GM21515 (cell line): ENCODE results near the gene SLC17A5.
A peak's percentile ranks its signal among the peaks of the same experiment; 100 is the strongest.
"Not testable (repeated sequence)": the region's sequence is repeated elsewhere in the genome, so short reads cannot be mapped to it uniquely, and the experiment has no call there.

ENCODE experiments used
- ATAC-seq: cut with Tn5 transposase; IDR thresholded peaks from one replicate; pipeline ENCODE4 v1.9.1; 2021; ENCODE audit not compliant: unreplicated experiment

Gene SLC17A5

DNA sequence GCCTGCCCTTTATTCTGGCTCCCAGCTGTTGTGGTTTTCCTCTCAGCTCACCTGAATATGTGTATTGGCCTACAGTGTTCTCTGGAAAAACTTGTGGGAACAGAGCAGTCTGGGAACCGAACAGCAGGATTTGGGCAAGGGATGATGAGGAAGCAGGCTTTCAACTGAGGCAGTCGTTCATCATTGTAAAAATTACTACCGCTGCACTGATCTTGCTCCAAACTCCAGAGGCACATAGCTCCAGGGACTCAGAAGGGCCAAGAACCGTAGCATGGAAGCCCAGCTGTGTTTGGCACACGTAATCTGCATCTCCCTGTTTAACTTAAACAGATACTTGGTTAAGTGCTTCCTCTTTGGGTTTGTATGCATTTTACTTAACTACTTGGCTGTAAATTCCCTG is 84.7 kb downstream of the SLC17A5 start:
- no peak for ATAC-seq

DNA sequence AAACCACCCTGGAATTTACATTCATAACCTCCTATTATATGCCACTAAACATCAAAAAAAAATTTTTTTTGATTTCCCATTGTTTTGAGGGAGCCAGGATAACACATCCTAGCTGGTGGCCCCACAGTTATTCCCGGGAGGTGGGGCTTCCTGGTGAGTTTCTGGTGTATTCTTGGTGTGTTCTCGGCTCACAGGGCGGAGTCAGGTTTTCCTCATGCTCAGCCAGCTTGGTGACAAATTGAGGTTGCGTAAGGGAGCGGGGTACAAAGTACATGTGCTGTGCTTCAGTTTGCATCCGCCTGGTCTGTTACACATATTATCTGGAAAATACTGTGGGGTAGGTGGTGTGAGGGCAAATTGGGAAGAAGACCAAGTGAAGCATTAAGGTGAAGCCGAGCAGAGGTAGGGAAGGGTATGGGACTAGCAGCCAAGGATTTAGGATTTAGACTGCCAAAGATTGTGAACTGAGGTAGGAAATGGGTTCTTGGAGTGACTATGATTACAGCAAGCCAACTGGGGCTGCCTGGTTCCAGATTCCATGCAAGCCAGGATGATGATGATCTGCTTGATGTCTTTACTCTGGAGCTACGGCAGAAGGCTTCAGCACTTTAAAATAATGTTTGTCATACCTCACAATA is 86.7 kb downstream of the SLC17A5 start:
- ATAC-seq = no peak

DNA sequence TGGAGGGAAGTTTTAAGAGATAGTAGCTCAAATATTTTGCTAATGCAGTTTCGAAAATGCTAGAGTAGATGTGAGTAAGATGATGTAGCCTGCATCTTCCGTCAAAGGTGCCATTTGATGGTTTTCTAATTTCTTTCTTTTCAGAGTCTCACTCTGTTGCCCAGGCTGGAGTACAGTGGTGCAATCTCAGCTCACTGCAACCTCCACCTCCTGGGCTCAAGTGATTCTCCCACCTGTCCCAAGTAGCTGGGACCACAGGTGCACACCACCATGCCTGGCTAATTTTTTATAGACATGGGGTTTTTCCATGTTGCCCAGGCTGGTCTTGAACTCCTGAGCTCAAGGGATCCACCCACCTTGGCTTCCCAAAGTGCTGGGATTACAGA is 87.3 kb downstream of the SLC17A5 start:
- ATAC-seq = not testable (repeated sequence)

DNA sequence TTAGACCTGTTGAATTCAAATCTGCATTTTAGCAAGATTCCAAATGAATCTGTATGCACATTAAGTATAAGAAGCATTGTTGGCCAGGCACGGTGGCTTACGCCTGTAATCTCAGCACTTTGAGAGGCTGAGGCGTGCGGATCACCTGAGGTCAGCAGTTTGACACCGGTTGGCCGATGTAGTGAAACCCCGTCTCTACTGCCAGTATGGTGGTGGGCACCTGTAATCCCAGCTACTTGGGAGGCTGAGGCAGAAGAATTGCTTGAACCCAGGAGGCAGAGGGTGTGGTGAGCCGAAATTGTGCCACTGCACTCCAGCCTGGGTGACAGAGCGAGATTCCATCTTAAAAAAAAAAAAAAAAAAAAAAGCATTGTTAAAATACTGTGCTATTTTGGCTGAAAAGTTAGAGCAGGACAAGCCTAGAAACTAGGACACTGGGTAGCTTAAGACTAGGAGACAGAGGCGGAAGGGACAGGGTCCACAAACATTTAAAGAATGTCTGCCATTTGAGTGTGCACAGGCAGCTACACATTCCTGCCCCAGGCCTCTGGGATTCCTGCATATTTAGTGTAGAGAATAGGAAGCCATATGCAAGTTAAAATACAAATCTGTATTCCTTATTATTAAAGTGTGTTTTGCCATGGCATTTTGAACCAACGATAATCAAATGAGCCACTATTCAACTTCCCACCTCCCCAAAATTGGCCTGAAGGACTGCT is 87.9 kb downstream of the SLC17A5 start:
- ATAC-seq = no peak

DNA sequence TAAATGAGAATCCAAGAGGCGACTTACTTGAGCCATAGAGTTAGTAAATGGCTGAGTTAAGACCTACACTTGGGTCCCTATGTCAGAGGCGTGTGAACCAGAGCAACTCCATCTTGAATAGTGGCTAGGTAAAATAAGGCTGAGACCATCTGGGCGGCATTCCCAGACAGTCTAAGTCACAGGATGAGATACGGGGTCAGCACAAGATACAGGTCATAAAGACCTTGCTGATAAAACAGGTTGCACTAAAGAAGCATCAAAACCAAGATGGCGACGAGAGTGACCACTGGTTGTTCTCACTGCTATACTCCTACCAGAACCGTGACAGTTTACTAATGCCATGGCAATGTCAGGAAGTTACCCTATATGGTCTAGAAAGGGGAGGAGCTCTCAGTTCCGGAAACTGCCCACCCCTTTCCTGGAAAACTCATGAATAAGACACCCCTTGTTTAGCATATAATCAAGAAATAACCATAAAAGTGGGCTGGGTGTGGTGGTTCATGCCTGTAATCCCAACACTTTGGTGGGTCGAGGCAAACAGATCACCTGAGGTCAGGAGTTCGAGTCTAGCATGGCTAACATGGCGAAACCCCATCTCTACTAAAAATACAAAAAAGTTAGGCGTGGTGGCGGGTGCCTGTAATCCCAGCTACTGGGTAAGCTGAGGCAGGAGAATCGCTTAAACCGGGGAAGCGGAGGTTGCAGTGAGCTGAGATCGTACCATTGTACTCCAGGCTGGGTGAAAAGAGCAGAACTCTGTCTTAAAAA is 89.0 kb downstream of the SLC17A5 start:
- no peak for ATAC-seq

DNA sequence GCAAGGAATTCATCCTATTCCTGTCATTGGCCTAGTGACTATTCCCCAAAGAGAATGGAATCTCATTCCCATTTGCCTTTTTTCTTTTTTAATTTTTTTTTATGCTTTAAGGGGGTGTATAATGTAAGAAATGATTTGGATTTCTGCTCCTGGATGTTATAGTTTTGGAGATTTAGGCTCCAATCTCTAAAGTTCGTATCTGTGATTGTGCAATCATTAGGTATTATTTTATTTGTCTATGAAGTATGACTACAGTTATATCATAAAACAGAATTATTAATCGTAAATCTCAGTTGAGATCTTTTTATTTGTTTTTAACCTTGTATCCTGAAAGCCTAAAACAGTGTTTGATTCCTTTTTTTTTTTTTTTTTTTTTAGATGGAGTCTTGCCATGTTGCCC is 91.2 kb downstream of the SLC17A5 start:
- no peak for ATAC-seq

DNA sequence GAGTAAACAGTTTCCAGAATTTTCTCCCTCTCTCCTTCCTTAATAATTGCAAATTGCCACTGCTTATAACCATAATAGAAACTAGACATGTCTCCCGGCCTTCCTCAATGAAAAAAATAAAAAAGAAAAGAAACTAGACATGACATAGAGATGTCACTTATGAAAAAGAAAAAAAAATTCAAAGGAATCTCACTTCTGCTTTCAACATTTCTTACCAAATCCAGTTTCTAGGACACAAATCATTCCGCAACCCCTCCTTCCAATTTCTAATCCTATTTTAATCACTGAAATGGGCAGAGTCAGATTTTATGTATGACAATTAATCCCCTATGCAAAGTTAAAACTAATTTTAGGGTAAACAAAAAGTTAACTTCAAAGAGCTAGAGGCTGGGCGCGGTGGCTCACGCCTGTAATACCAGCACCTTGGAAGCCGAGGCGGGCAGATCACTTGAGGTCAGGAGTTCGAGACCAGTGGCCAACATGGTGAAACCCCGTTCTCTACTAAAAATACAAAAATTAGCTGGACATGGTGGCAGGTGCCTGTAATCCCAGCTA is 92.9 kb downstream of the SLC17A5 start:
- peak; percentile 62 for ATAC-seq

DNA sequence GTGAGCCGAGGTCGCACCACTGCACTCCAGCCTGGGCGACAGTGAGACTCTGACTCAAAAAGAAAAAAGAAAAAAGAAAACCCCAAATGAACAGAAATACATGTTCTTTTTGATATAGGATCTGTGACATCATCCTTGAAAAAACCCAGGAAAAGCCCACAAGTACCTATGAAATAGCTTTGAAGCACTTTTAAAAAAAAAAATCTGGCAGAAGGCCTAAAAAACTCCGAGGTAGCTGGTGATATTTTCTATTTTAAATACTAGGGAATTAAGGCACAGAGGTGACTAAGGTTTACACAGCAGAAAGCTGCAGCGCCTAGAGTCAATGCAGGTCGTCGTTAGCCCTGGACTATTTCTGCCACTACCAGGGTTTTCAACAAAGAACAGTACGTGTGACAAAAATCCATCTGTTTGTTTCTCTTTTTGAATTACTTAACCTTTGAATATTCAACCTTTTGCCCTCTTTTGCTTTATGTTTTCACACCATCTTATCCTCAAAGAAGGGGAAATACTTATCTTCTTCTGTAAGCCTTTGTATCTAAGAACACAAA is 93.5 kb downstream of the SLC17A5 start:
- peak; percentile 31 for ATAC-seq

DNA sequence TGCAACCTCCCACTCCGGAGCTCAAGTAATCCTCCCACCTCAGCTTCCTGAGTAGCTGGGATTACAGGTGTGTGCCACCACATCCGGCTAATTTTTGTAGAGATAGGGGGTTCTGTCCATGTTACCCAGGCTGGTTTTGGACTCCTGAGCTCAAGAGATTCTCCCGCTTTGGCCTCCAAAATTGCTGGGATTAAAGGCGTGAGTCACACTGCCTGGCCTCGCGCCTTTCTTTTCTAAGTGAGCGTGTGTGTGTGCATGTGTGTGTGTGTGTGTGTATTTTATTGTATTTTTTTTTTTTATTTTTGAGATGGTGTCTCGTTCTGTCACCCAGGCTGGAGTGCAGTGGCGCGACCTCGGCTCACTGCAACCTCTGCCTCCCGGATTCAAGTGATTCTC is 94.4 kb downstream of the SLC17A5 start:
- not testable (repeated sequence) for ATAC-seq

DNA sequence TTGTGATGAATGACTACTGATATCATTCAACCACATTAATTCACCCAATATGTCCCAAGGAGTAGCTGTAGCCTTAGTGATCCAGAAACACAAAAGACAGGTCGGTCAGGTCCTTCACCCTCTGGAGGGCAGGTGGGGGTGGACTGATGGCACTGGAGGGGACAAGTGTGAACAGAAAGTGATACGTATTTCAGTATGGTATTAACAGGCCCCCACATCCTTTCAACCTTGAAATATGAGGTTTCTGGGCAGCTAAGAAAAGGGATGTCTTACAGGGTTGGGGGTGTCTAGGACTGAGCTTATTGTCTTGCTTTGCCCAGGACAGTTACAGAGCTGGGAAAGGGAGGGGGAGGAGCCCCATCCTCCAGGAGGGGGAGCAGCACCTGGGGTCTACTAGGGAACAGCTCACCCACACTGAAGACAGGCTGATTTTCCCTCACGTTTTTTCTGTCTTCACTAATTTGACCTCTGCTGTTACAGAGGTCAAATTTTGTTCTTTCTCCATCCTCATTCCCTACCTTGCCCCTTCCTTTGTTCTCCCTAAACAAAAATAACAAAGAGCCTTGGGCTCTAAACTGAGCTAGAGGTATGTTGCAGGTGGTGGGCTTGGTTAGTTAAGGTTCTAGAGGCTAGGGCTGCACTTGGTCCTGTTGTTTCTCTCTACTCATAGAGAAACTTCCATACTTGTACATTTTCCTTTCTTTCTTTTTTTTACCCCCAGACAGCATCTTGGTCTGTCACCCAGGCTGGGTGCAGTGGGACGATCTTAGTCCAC is 95.0 kb downstream of the SLC17A5 start:
- ATAC-seq = peak; percentile 41

DNA sequence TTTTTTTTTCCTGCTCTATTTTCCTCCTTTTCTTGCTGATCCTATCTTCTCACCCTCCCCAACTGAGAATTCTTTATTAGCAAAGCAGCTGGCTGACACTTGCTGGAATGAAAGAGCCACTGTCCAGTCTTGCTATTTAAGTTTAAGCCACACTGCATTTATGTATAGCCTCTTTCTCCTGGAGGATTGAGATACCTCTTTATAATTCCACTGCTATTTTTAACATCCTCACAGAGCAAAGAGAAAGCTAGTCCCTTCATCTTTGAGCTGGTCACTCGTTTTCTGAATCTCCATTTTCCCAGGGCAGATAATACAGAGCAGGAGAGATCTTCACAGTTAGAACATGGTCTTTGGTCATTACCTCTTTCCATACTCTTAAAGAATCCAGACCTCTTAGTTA is 97.0 kb downstream of the SLC17A5 start:
- no peak for ATAC-seq

DNA sequence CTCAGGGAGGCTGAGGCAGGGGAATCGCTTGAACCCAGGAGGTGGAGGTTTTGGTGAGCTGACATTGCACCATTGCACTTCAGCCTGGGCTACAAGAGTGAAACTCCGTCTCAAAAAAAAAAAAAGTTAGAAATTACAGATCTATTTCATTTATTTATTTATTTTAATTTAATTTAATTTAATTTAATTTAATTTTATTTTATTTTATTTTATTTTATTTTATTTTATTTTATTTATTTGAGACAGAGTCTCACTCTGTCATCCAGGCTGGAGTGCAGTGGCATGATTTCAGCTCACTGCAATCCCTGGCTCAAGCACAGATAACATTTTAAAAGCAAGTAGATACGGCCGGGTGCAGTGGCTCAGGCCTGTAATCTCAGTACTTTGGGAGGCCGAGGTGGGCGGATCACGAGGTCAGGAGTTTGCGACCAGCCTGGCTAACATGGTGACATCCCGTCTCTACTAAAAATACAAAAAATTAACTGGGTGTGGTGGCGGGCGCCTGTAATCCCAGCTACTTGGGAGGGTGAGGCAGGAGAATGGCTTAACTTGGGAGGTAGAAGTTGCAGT is 98.3 kb downstream of the SLC17A5 start:
- not testable (repeated sequence) for ATAC-seq

DNA sequence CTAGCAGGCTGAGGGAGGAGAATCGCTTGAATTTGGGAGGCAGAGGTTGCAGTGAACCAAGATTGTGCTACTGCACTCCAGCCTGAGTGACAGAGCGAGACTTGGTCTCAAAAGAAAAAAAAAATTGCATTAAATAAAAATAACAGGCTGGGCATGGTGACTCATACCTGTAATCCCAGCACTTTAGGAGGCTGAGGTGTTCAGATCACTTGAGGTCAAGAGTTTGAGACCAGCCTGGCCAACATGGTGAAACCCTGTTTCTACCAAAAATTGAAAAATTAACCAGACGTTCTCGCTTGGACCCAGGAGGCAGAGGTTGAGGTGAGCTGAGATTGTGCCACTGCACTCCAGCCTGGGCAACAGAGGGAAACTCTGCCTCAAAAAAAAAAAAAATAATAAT is 102.7 kb downstream of the SLC17A5 start:
- not testable (repeated sequence) for ATAC-seq

DNA sequence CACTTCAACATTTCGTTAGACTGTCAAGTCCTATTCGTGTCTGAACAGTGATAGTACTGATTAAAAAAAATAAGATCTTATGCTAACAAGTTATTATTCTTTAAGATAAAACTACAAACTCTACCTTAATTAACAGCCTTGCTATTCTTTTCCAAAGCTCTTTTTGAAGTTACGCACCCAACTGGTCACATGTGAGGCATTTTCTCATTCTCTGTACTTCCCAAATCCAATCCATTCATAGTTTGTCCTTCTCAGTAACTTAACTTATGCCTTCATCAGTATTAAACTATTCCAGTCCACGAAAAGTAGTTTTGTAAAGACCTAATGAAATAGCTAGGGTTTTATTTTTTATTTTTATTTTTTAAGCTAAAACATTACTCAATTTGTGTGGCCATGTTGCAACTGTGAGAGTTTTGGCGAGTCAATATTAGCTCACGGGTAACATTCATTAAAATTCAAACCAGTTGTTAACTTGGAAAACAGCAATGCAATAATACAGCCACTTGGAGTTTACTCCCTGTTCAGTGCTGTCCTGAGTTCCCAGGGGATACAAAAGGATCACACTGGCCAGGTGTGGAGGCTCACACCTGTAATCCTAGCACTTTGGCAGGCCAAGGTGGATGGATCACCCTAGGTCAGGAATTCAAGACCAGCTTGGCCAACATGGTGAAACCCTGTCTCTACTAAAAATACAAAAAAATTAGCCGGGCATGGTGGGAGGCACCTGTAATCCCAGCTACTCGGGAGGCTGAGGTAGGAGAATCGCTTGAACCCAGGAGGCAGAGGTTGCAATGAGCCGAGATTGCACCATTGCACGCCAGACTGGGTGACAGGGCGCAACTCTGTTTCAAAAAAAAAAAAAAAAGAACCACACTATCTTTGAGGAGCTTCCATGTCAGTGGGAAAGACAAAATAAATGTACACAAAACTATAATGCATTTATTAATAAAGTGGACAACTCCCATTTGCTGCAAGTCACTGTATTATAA is 105.0 kb downstream of the SLC17A5 start:
- no peak for ATAC-seq

DNA sequence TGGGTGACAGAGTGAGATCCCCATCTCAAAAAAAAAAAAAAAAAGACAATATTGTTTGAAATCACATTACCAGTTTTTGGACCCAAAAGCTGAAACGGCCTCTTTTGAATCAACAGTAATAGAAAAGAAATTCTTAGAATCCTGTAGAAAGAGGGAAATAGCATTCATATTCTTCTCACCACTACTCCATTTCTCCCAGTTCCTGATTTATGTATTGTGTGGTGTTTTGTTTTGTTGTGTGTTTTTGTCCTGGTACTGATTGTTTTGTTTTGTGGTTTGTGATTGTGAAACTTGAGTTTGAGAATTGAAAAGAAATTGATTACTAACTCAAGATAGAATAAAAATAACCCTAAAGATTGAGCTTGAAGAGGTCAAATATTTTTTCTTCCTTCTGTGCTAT is 106.8 kb downstream of the SLC17A5 start:
- ATAC-seq = no peak
